KMS-11 (cell line): Measurements from ENCODE around the gene GKN2.

Source experiments
- H2AFZ ChIP-seq: fragments of 200-600 bp; sonication (generic); 2 replicates; pipeline ENCODE4 v1.6.1; 2016; ENCODE audit warnings: antibody characterized with exemption, mixed run types, low read depth
- H3K27ac ChIP-seq: fragments of 200-600 bp; sonication (generic); 2 replicates; pipeline ENCODE4 v1.6.1; 2016; ENCODE audit warnings: mild to moderate bottlenecking, mixed run types
- H3K27me3 ChIP-seq: fragments of 200-600 bp; sonication (generic); 2 replicates; pipeline ENCODE4 v1.6.1; 2017; ENCODE audit warnings: mild to moderate bottlenecking, low read depth, mixed run types, moderate library complexity; ENCODE audit not compliant: insufficient read depth
- H3K36me3 ChIP-seq: fragments of 200-600 bp; sonication (generic); 2 replicates; pipeline ENCODE4 v1.6.1; 2017; ENCODE audit warnings: mild to moderate bottlenecking, mixed run types; ENCODE audit not compliant: insufficient read depth
- H3K4me1 ChIP-seq: fragments of 200-600 bp; sonication (generic); 2 replicates; pipeline ENCODE4 v1.6.1; 2016; ENCODE audit warnings: mild to moderate bottlenecking, low read depth, mixed run types; ENCODE audit not compliant: poor library complexity, severe bottlenecking
- H3K4me2 ChIP-seq: fragments of 200-600 bp; sonication (generic); 2 replicates; pipeline ENCODE4 v1.7.0; 2016; ENCODE audit warnings: mild to moderate bottlenecking, mixed run types
- H3K4me3 ChIP-seq: fragments of 200-600 bp; sonication (generic); IDR thresholded peaks from 2 replicates; pipeline ENCODE4 v1.6.1; 2017; ENCODE audit warnings: low read depth, low read length, mixed read lengths; ENCODE audit not compliant: insufficient read depth
- H3K79me2 ChIP-seq: fragments of 200-600 bp; sonication (generic); 2 replicates; pipeline ENCODE4 v1.6.1; 2016; ENCODE audit warnings: low read depth, mixed run types; ENCODE audit not compliant: insufficient read depth
- H3K9ac ChIP-seq: fragments of 200-600 bp; sonication (generic); 2 replicates; pipeline ENCODE4 v1.6.1; 2016; ENCODE audit warnings: mild to moderate bottlenecking, mixed run types
- H4K20me1 ChIP-seq: fragments of 200-600 bp; sonication (generic); 2 replicates; pipeline ENCODE4 v1.6.1; 2016; ENCODE audit warnings: mild to moderate bottlenecking, mixed run types; ENCODE audit not compliant: insufficient read depth
- CTCF ChIP-seq: fragments of 200-600 bp; sonication (generic); conservative IDR thresholded peaks from 2 replicates; pipeline ENCODE4 v1.6.1; 2017; ENCODE audit warnings: low read depth, mild to moderate bottlenecking, antibody characterized with exemption, low read length, moderate library complexity, mixed read lengths

GKN2 gene

DNA sequence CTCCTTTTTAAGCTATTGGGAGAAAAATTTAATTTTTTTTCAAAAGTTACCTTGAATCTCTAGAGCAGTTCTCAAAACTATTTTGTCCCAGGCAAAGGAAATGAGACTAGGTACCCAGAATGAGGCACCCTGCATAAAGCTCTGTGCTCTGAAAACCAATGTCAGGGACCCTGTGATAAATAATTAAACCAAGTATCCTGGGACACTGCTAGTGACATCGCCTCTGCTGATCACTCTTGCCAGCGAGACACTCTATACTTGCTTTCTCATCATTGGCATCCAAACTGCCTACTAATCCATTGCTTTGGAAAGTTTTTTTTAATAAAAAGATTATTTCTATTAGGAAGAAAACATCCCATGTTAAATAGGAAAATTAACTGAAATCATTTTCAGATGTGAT, 23.2 kb upstream of the GKN2 start:
- Histone ChIP-seq H3K79me2 (no peaks in the 10 kb centered on the region), H3K27me3 (no peaks in the 10 kb centered on the region), H3K27ac (no peak overlapping the region), H3K4me1 (peaks cover 5% of the 10 kb centered on the region), H4K20me1 (no peaks in the 10 kb centered on the region), H3K36me3 (no peaks in the 10 kb centered on the region), H3K4me2 (no peak overlapping the region), H3K9ac (no peak overlapping the region), H3K4me3 (no peak overlapping the region), H2AFZ (no peak overlapping the region)
- no peak for TF ChIP-seq CTCF

GRCh38 chr2:68974946-68975665, 22.4 kb upstream of the GKN2 start:
- no peaks in the 10 kb centered on the region for H3K79me2 ChIP-seq
- no peaks in the 10 kb centered on the region for H3K36me3 ChIP-seq
- no peak overlapping the region for H3K4me2 ChIP-seq
- no peak overlapping the region for H2AFZ ChIP-seq
- no peak overlapping the region for H3K9ac ChIP-seq
- no peaks in the 10 kb centered on the region for H3K4me1 ChIP-seq
- TF ChIP-seq CTCF, result no peak
- no peak overlapping the region for H3K27ac ChIP-seq
- H3K4me3 ChIP-seq, result no peak overlapping the region
- H4K20me1 ChIP-seq, result no peaks in the 10 kb centered on the region
- H3K27me3 ChIP-seq, result no peaks in the 10 kb centered on the region

- Histone ChIP-seq H3K36me3 (no peaks in the 10 kb centered on the region), H3K4me3 (no peak within 1 kb of the TSS), H3K27ac (no peak within 1 kb of the TSS), H2AFZ (no peak within 1 kb of the TSS), H3K9ac (no peak within 1 kb of the TSS), H3K4me2 (no peak within 1 kb of the TSS), H3K27me3 (no peaks in the 10 kb centered on the region), H4K20me1 (no peaks in the 10 kb centered on the region), H3K4me1 (no peaks in the 10 kb centered on the region), H3K79me2 (no peaks in the 10 kb centered on the region)
- no peak for TF ChIP-seq CTCF
These were observed 21.6 kb upstream of the GKN2 start, which contains the start of gene GKN1 for GRCh38 chr2:68974251-68974650. GKN1 (plus strand) TSS chr2:68974636; CDS start chr2:68974678, 42 bp downstream.

- H3K36me3 ChIP-seq, result no peaks in the 10 kb centered on the region
- no peak overlapping the region for H3K27ac ChIP-seq
- no peak for TF ChIP-seq CTCF
- no peaks in the 10 kb centered on the region for H3K27me3 ChIP-seq
- H3K4me1 ChIP-seq, result no peaks in the 10 kb centered on the region
- no peak overlapping the region for H2AFZ ChIP-seq
- no peaks in the 10 kb centered on the region for H4K20me1 ChIP-seq
- H3K9ac ChIP-seq, result no peak overlapping the region
- no peak overlapping the region for H3K4me3 ChIP-seq
- H3K79me2 ChIP-seq, result no peaks in the 10 kb centered on the region
- no peak overlapping the region for H3K4me2 ChIP-seq
These were observed 19.0 kb upstream of the GKN2 start for GRCh38 chr2:68971591-68972231.
